ENCODE data around the gene KCNK18. TPM values are rescaled to one million over a fixed set of nuclear protein-coding genes. Genes with fewer than 3 reads are reported as not detected.
A peak's percentile ranks its signal among the peaks of the same experiment; 100 is the strongest.

The KCNK18 gene
- total RNA-seq, 3 donors from 2014 or later = not detected

- H3K27me3 Mint-ChIP-seq (ENCODE audit: low read depth) = peaks cover 11% of the 10 kb centered on the region
- H3K9me3 Mint-ChIP-seq = peaks cover 5% of the 10 kb centered on the region
- no peak for ATAC-seq
- no peaks in the 10 kb centered on the region for H3K4me1 Mint-ChIP-seq (ENCODE audit: low read depth)
- no peak for DNase-seq
- H3K36me3 Mint-ChIP-seq (ENCODE audit: insufficient read depth) = no peaks in the 10 kb centered on the region
- no peak overlapping the region for H3K4me3 Mint-ChIP-seq
These were observed 10.3 kb upstream of the KCNK18 start for GRCh38 chr10:117186832-117187615.

GRCh38 chr10:117188371-117188770 lies 8.9 kb upstream of the KCNK18 start:
- H3K9me3 Mint-ChIP-seq = peaks cover 5% of the 10 kb centered on the region
- H3K27me3 Mint-ChIP-seq (ENCODE audit: low read depth) = peaks cover 7% of the 10 kb centered on the region
- no peaks in the 10 kb centered on the region for H3K4me1 Mint-ChIP-seq (ENCODE audit: low read depth)
- no peak overlapping the region for H3K4me3 Mint-ChIP-seq
- ATAC-seq (no peak), DNase-seq (no peak)
- H3K36me3 Mint-ChIP-seq (ENCODE audit: insufficient read depth) = no peaks in the 10 kb centered on the region

GRCh38 chr10:117189557-117189956 lies 7.7 kb upstream of the KCNK18 start:
- no peaks in the 10 kb centered on the region for H3K4me1 Mint-ChIP-seq (ENCODE audit: low read depth)

GRCh38 chr10:117198088-117198487 lies 799 bp downstream of the KCNK18 start:
- no peak overlapping the region for H3K4me3 Mint-ChIP-seq
- no peaks in the 10 kb centered on the region for H3K36me3 Mint-ChIP-seq (ENCODE audit: insufficient read depth)
- no peaks in the 10 kb centered on the region for H3K4me1 Mint-ChIP-seq (ENCODE audit: low read depth)
- ATAC-seq (no peak), DNase-seq (no peak)
- peaks cover 3% of the 10 kb centered on the region for H3K27me3 Mint-ChIP-seq (ENCODE audit: low read depth)
- H3K9me3 Mint-ChIP-seq = no peaks in the 10 kb centered on the region

More at GRCh38 chr10:117189557-117189956, 7.7 kb upstream of the KCNK18 start:
- DNase-seq (no peak), ATAC-seq (no peak)
- Mint-ChIP-seq H3K36me3 (ENCODE audit: insufficient read depth) (no peaks in the 10 kb centered on the region), H3K4me3 (no peak overlapping the region), H3K27me3 (ENCODE audit: low read depth) (peaks cover under 1% of the 10 kb centered on the region), H3K9me3 (peaks cover 5% of the 10 kb centered on the region)

- ATAC-seq (no peak), DNase-seq (no peak)
- Mint-ChIP-seq H3K4me1 (ENCODE audit: low read depth) (no peaks in the 10 kb centered on the region), H3K27me3 (ENCODE audit: low read depth) (peaks cover 19% of the 10 kb centered on the region), H3K36me3 (ENCODE audit: insufficient read depth) (no peaks in the 10 kb centered on the region), H3K9me3 (peaks cover 4% of the 10 kb centered on the region), H3K4me3 (no peak overlapping the region)
These were observed 4.5 kb downstream of the KCNK18 start for GRCh38 chr10:117201826-117202225.

- no peak for ATAC-seq
- H3K9me3 Mint-ChIP-seq = peaks cover 4% of the 10 kb centered on the region
- H3K4me3 Mint-ChIP-seq = no peak overlapping the region
- no peaks in the 10 kb centered on the region for H3K36me3 Mint-ChIP-seq (ENCODE audit: insufficient read depth)
- H3K4me1 Mint-ChIP-seq (ENCODE audit: low read depth) = no peaks in the 10 kb centered on the region
- peaks cover 31% of the 10 kb centered on the region for H3K27me3 Mint-ChIP-seq (ENCODE audit: low read depth)
- DNase-seq = no peak
These were observed 7.0 kb downstream of the KCNK18 start for GRCh38 chr10:117204316-117204715.

GRCh38 chr10:117212176-117212575 lies 14.9 kb downstream of the KCNK18 start:
- ATAC-seq (no peak), DNase-seq (no peak)
- Mint-ChIP-seq H3K27me3 (ENCODE audit: low read depth) (peaks cover 41% of the 10 kb centered on the region), H3K4me1 (ENCODE audit: low read depth) (peaks cover 7% of the 10 kb centered on the region), H3K4me3 (no peak overlapping the region), H3K9me3 (peaks cover 21% of the 10 kb centered on the region), H3K36me3 (ENCODE audit: insufficient read depth) (no peaks in the 10 kb centered on the region)

GRCh38 chr10:117214401-117214800 lies 17.1 kb downstream of the KCNK18 start:
- no peak overlapping the region for H3K4me3 Mint-ChIP-seq
- H3K36me3 Mint-ChIP-seq (ENCODE audit: insufficient read depth) = no peaks in the 10 kb centered on the region
- DNase-seq (no peak), ATAC-seq (no peak)
- H3K27me3 Mint-ChIP-seq (ENCODE audit: low read depth) = peaks cover 37% of the 10 kb centered on the region
- H3K9me3 Mint-ChIP-seq = peaks cover 21% of the 10 kb centered on the region
- peaks cover 8% of the 10 kb centered on the region for H3K4me1 Mint-ChIP-seq (ENCODE audit: low read depth)

- H3K4me1 Mint-ChIP-seq (ENCODE audit: low read depth) = peaks cover 8% of the 10 kb centered on the region
- DNase-seq = no peak
- H3K27me3 Mint-ChIP-seq (ENCODE audit: low read depth) = peaks cover 31% of the 10 kb centered on the region
- no peak for ATAC-seq
- peaks cover 21% of the 10 kb centered on the region for H3K9me3 Mint-ChIP-seq
- H3K36me3 Mint-ChIP-seq (ENCODE audit: insufficient read depth) = no peaks in the 10 kb centered on the region
- H3K4me3 Mint-ChIP-seq = no peak overlapping the region
These were observed 17.8 kb downstream of the KCNK18 start for GRCh38 chr10:117215079-117215478.

GRCh38 chr10:117216028-117216427 lies 18.7 kb downstream of the KCNK18 start:
- no peak for DNase-seq
- H3K27me3 Mint-ChIP-seq (ENCODE audit: low read depth) = peaks cover 26% of the 10 kb centered on the region
- H3K9me3 Mint-ChIP-seq = peaks cover 21% of the 10 kb centered on the region
- H3K36me3 Mint-ChIP-seq (ENCODE audit: insufficient read depth) = no peaks in the 10 kb centered on the region
- H3K4me1 Mint-ChIP-seq (ENCODE audit: low read depth) = peaks cover 8% of the 10 kb centered on the region
- H3K4me3 Mint-ChIP-seq = no peak overlapping the region
- ATAC-seq = no peak

- ATAC-seq = peak; percentile 80 to 81
- H3K27me3 Mint-ChIP-seq (ENCODE audit: low read depth) = peaks cover 22% of the 10 kb centered on the region
- peaks cover 14% of the 10 kb centered on the region for H3K9me3 Mint-ChIP-seq
- H3K36me3 Mint-ChIP-seq (ENCODE audit: insufficient read depth) = no peaks in the 10 kb centered on the region
- peak overlapping the region; percentile 74 for H3K4me3 Mint-ChIP-seq
- peaks cover 8% of the 10 kb centered on the region for H3K4me1 Mint-ChIP-seq (ENCODE audit: low read depth)
- DNase-seq = peak; percentile 65
These were observed 19.4 kb downstream of the KCNK18 start for GRCh38 chr10:117216611-117217195.

GRCh38 chr10:117217196-117217761 lies 20.0 kb downstream of the KCNK18 start:
- Mint-ChIP-seq H3K4me3 (peak overlapping the region; percentile 74), H3K36me3 (ENCODE audit: insufficient read depth) (no peaks in the 10 kb centered on the region), H3K27me3 (ENCODE audit: low read depth) (peaks cover 22% of the 10 kb centered on the region), H3K4me1 (ENCODE audit: low read depth) (peaks cover 8% of the 10 kb centered on the region), H3K9me3 (peaks cover 8% of the 10 kb centered on the region)
- DNase-seq = no peak
- peak; percentile 55 to 56 for ATAC-seq

GRCh38 chr10:117218654-117219053 lies 21.4 kb downstream of the KCNK18 start:
- ATAC-seq (no peak), DNase-seq (no peak)
- Mint-ChIP-seq H3K27me3 (ENCODE audit: low read depth) (peaks cover 22% of the 10 kb centered on the region), H3K4me1 (ENCODE audit: low read depth) (peaks cover 8% of the 10 kb centered on the region), H3K4me3 (no peak overlapping the region), H3K9me3 (no peaks in the 10 kb centered on the region), H3K36me3 (ENCODE audit: insufficient read depth) (no peaks in the 10 kb centered on the region)

- Mint-ChIP-seq H3K4me1 (ENCODE audit: low read depth) (peaks cover 8% of the 10 kb centered on the region), H3K4me3 (no peak overlapping the region), H3K27me3 (ENCODE audit: low read depth) (peaks cover 13% of the 10 kb centered on the region), H3K9me3 (no peaks in the 10 kb centered on the region), H3K36me3 (ENCODE audit: insufficient read depth) (no peaks in the 10 kb centered on the region)
- ATAC-seq (no peak), DNase-seq (no peak)
These were observed 23.9 kb downstream of the KCNK18 start for GRCh38 chr10:117221156-117221711.
